ENCODE results near the gene KIF19.

DNA sequence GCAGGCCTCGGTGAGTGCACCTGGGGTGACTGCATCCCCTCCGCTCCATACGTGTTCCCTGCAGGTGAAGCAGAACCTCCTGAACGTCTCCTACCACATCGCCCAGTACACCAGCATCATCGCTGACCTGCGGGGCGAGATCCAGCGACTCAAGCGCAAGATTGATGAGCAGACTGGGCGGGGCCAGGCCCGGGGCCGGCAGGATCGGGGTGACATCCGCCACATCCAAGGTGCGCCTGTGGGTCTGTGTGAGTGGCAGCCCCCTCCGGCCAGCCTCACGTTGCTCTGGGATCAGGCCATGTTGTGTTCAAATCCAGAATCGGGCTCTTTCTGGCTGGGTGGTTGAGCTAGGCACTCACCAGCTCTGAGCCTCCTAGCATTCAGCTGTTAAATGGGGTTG is 23.1 kb downstream of the KIF19 start:
- TF ChIP-seq POLR2A (IDR thresholded peaks at IDR 0.05), result no peak
- TF ChIP-seq, protein P1, sequence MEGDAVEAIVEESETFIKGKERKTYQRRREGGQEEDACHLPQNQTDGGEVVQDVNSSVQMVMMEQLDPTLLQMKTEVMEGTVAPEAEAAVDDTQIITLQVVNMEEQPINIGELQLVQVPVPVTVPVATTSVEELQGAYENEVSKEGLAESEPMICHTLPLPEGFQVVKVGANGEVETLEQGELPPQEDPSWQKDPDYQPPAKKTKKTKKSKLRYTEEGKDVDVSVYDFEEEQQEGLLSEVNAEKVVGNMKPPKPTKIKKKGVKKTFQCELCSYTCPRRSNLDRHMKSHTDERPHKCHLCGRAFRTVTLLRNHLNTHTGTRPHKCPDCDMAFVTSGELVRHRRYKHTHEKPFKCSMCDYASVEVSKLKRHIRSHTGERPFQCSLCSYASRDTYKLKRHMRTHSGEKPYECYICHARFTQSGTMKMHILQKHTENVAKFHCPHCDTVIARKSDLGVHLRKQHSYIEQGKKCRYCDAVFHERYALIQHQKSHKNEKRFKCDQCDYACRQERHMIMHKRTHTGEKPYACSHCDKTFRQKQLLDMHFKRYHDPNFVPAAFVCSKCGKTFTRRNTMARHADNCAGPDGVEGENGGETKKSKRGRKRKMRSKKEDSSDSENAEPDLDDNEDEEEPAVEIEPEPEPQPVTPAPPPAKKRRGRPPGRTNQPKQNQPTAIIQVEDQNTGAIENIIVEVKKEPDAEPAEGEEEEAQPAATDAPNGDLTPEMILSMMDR (IDR thresholded peaks at IDR 0.05), result no peak
